ENCODE results near the gene NRXN3.

Gene NRXN3

GRCh38 chr14:78710963-78711362 lies 540.8 kb downstream of the NRXN3 start:
- no peak for DNase-seq (ENCODE audit: low spot score)

GRCh38 chr14:78713716-78714115 lies 543.5 kb downstream of the NRXN3 start:
- no peak for DNase-seq (ENCODE audit: low spot score)
- in situ Hi-C loops (cut with MboI; ENCODE audit: low sequenced_read_pairs, unreplicated experiment): no loop called here
- TF ChIP-seq CTCF (IDR thresholded peaks at IDR 0.05; ENCODE audit: borderline replicate concordance, control extremely low read depth, extremely low read depth, insufficient read depth, missing control alignments): no peak

More at GRCh38 chr14:78710963-78711362, 540.8 kb downstream of the NRXN3 start:
- in situ Hi-C loops (cut with MboI; ENCODE audit: low sequenced_read_pairs, unreplicated experiment): no loop called here
- TF ChIP-seq CTCF (IDR thresholded peaks at IDR 0.05; ENCODE audit: borderline replicate concordance, control extremely low read depth, extremely low read depth, insufficient read depth, missing control alignments): no peak

- DNase-seq (ENCODE audit: low spot score): no peak
- no peak for TF ChIP-seq CTCF (IDR thresholded peaks at IDR 0.05; ENCODE audit: borderline replicate concordance, control extremely low read depth, extremely low read depth, insufficient read depth, missing control alignments)
- in situ Hi-C loops (cut with MboI; ENCODE audit: low sequenced_read_pairs, unreplicated experiment): no loop called here
Observed at GRCh38 chr14:78714711-78715110, 544.5 kb downstream of the NRXN3 start.

GRCh38 chr14:78721756-78722480 lies 551.7 kb downstream of the NRXN3 start:
- no peak for DNase-seq (ENCODE audit: low spot score)
- TF ChIP-seq CTCF (IDR thresholded peaks at IDR 0.05; ENCODE audit: borderline replicate concordance, control extremely low read depth, extremely low read depth, insufficient read depth, missing control alignments): no peak
- in situ Hi-C loops (cut with MboI; ENCODE audit: low sequenced_read_pairs, unreplicated experiment): no loop called here

GRCh38 chr14:78725086-78725485 lies 554.9 kb downstream of the NRXN3 start:
- DNase-seq (ENCODE audit: low spot score): no peak
- in situ Hi-C loops (cut with MboI; ENCODE audit: low sequenced_read_pairs, unreplicated experiment): no loop called here
- TF ChIP-seq CTCF (IDR thresholded peaks at IDR 0.05; ENCODE audit: borderline replicate concordance, control extremely low read depth, extremely low read depth, insufficient read depth, missing control alignments): no peak

GRCh38 chr14:78737116-78737515 lies 566.9 kb downstream of the NRXN3 start:
- in situ Hi-C loops (cut with MboI; ENCODE audit: low sequenced_read_pairs, unreplicated experiment): no loop called here
- no peak for TF ChIP-seq CTCF (IDR thresholded peaks at IDR 0.05; ENCODE audit: borderline replicate concordance, control extremely low read depth, extremely low read depth, insufficient read depth, missing control alignments)
- DNase-seq (ENCODE audit: low spot score): no peak
